Peyer's patch (tissue), 4 donors: ENCODE data around the gene TCF12. TPM values are rescaled to one million over a fixed set of nuclear protein-coding genes. Genes with fewer than 3 reads are reported as not detected.

Experiments
- DNase-seq, 3 donors: peaks; one replicate each; pipeline ENCODE4 v3.0.0-alpha.2; 2017 to 2019
- H3K27ac ChIP-seq, 4 donors: fragments of 200-600 bp; sonication (generic); one replicate each; pipeline ENCODE4 v1.5.1; 2016 to 2019
- H3K27me3 ChIP-seq, 2 donors: fragments of 200-600 bp; sonication (generic); one replicate each; pipeline ENCODE4 v1.5.1; 2019
- H3K36me3 ChIP-seq, 3 donors: fragments of 200-600 bp; sonication (generic); one replicate each; pipeline ENCODE4 v1.5.1; 2016 to 2019
- H3K4me1 ChIP-seq, 4 donors: fragments of 200-600 bp; sonication (generic); one replicate each; pipeline ENCODE4 v1.5.1; 2016 to 2019
- H3K4me3 ChIP-seq, 4 donors: fragments of 200-600 bp; sonication (generic); 1 replicate in 3 of 4; 2 replicates in 1 of 4; pipeline ENCODE4 v1.5.1; 2016 to 2019; ENCODE audit warnings: mild to moderate bottlenecking in 1 of 4
- H3K9me3 ChIP-seq, 4 donors: fragments of 200-600 bp; sonication (generic); one replicate each; pipeline ENCODE4 v1.5.1; 2016 to 2019; ENCODE audit warnings: mild to moderate bottlenecking in 1 of 4
- POLR2A ChIP-seq, 2 donors: fragments of 450-650 bp; IDR thresholded peaks; one replicate each; pipeline ENCODE4 v1.5.1; 2017; ENCODE audit warnings: antibody characterized with exemption in 2 of 2, mild to moderate bottlenecking in 2 of 2, moderate library complexity in 2 of 2
- total RNA-seq, 4 donors: library from RNA; depleted of rRNA; stranded (reverse); fragments of >200 nt; gene quantifications; one replicate each; pipeline ENCODE4 v1.1.0, GENCODE V29; 2016
- TF ChIP-seq, protein P1 (sequence below), 6 experiments: fragments of 450-650 bp in 4 of 6; fragments of 200-600 bp in 2 of 6; sonication (generic) in 1 of 6; IDR thresholded peaks; one replicate each; pipeline ENCODE4 v1.5.1; 2017 to 2019; ENCODE audit warnings: antibody characterized with exemption in 6 of 6, mild to moderate bottlenecking in 3 of 6, moderate library complexity in 1 of 6

Gene TCF12
- total RNA-seq, 4 donors from 2014 or later: 98.4 to 815 (median 215) TPM

DNA sequence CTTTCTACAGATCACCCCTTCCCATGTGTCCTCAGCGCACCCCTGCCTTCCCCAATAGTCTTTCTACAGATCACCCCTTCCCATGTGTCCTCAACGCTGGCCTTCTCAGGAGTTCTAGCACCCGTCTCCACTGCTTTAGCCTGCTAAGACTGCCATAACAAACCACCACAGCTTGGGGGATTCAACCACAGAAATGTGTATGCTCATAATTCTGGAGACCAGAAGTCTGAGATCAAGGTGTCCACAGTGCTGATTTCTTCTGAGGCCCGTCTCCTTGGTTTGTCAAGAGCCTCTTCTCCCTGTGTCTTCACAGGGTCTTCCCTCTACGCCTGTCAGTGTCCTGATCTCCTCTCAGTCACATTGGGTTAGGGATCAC lies 389.7 kb downstream of the TCF12 start:
- Histone ChIP-seq H3K27ac (peak overlapping the region in 1 of 4 donors; percentile 55), H3K27me3 (no peaks in the 10 kb centered on the region), H3K4me3 (no peak overlapping the region), H3K36me3 (no peaks in the 10 kb centered on the region), H3K4me1 (peaks cover 0 to 39% (median 5%) of the 10 kb centered on the region in 4 donors), H3K9me3 (no peaks in the 10 kb centered on the region)
- TF ChIP-seq, protein P1, sequence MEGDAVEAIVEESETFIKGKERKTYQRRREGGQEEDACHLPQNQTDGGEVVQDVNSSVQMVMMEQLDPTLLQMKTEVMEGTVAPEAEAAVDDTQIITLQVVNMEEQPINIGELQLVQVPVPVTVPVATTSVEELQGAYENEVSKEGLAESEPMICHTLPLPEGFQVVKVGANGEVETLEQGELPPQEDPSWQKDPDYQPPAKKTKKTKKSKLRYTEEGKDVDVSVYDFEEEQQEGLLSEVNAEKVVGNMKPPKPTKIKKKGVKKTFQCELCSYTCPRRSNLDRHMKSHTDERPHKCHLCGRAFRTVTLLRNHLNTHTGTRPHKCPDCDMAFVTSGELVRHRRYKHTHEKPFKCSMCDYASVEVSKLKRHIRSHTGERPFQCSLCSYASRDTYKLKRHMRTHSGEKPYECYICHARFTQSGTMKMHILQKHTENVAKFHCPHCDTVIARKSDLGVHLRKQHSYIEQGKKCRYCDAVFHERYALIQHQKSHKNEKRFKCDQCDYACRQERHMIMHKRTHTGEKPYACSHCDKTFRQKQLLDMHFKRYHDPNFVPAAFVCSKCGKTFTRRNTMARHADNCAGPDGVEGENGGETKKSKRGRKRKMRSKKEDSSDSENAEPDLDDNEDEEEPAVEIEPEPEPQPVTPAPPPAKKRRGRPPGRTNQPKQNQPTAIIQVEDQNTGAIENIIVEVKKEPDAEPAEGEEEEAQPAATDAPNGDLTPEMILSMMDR (IDR thresholded peaks at IDR 0.05): no peak
- TF ChIP-seq POLR2A (IDR thresholded peaks at IDR 0.05): no peak
- DNase-seq: no peak

DNA sequence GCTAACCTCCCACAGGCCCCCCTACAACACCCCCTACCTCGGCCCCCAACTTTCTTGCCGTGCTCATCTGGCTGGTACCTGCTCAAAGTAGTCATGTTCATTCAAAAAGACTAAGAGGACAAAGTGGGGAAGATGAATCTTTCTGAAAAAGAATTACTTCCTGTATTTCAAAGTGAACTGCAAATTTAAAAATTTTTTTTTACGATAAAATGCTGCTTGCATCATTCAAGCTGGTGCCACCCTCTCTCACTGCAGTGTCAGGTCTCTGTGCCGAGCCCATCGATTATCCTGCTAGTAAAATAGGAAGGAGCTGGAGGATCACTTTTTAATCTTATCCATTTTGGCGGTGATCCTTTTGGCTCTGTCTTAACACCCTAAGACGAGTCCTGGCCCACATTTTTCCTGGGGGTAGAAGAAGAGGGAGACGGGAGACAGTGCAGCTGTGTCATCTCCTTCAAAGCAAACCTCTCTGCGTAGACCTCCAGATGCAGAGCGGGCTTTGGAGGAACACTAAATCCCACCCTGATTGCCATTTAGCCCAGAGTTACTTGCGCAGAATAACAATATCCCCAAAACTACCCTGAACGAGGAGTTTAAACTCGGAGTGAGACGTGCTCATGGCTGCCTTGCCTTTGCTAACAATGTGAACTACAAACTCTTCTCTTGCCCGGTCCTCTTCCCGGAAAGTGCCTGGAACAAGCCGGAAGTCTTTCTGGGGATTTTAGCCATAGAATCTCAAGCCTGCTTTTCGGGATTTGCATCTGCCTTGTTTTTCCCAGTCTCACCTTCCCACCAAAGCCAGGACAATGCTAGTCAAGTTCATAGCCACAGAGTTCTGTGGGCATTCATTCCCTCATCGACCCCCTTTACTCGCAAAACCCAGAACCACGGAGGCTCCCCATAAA lies 391.7 kb downstream of the TCF12 start:
- DNase-seq: no peak
- TF ChIP-seq POLR2A (IDR thresholded peaks at IDR 0.05): no peak
- TF ChIP-seq, protein P1 (IDR thresholded peaks at IDR 0.05): no peak
- H3K4me1 ChIP-seq: peaks cover 0 to 47% (median 6%) of the 10 kb centered on the region in 4 donors
- H3K27ac ChIP-seq: peak overlapping the region in 2 of 4 donors; percentile 83 to 90
- no peak overlapping the region for H3K4me3 ChIP-seq
- no peaks in the 10 kb centered on the region for H3K9me3 ChIP-seq
- no peaks in the 10 kb centered on the region for H3K36me3 ChIP-seq
- no peaks in the 10 kb centered on the region for H3K27me3 ChIP-seq

DNA sequence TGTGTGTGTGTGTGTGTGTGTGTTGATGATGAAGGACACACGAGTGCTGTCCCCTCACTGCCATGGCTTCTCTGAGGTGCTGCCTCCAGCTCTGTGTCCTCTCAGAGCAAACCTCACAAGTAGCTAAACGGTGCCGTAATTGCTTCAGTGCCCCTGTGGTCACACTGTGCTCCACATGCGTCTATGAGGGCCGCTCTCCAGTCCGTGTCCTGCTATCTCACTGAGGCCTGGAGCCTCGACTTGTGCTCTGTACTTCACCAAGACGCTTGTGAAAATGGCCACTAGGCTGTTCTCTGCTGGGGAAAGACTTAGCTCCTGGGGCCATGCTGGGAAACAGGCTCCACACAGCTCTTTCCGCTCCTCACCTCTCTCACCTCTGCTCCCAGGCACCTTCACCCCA lies 392.4 kb downstream of the TCF12 start:
- H3K4me3 ChIP-seq: no peak overlapping the region
- H3K27ac ChIP-seq: peak overlapping the region in 3 of 4 donors; percentile 66 to 90 (median 83)
- no peaks in the 10 kb centered on the region for H3K36me3 ChIP-seq
- no peak for DNase-seq
- no peaks in the 10 kb centered on the region for H3K9me3 ChIP-seq
- H3K4me1 ChIP-seq: peaks cover 0 to 47% (median 6%) of the 10 kb centered on the region in 4 donors
- no peak for TF ChIP-seq POLR2A (IDR thresholded peaks at IDR 0.05)
- no peaks in the 10 kb centered on the region for H3K27me3 ChIP-seq

DNA sequence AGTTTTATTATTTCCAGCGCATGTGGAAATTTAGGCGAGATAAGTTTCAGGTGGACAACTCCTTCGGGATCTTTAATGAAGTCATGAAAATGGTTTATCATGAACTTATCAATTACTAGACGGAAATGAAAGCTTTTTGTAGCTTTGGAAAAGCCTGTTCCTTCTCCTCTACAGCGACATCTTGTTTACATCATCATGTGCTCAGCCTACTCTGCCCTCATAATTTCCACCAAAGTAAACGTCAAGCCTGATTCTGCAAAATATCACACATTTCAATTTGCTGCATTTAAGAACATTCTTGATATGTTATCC lies 393.5 kb downstream of the TCF12 start:
- DNase-seq: no peak
- H3K27ac ChIP-seq: peak overlapping the region in 3 of 4 donors; percentile 66 to 90 (median 83)
- no peaks in the 10 kb centered on the region for H3K27me3 ChIP-seq
- no peaks in the 10 kb centered on the region for H3K36me3 ChIP-seq
- H3K4me1 ChIP-seq: peaks cover 0 to 37% (median 4%) of the 10 kb centered on the region in 4 donors
- TF ChIP-seq, protein P1 (IDR thresholded peaks at IDR 0.05): no peak
- no peak for TF ChIP-seq POLR2A (IDR thresholded peaks at IDR 0.05)
- H3K9me3 ChIP-seq: no peaks in the 10 kb centered on the region
- no peak overlapping the region for H3K4me3 ChIP-seq

DNA sequence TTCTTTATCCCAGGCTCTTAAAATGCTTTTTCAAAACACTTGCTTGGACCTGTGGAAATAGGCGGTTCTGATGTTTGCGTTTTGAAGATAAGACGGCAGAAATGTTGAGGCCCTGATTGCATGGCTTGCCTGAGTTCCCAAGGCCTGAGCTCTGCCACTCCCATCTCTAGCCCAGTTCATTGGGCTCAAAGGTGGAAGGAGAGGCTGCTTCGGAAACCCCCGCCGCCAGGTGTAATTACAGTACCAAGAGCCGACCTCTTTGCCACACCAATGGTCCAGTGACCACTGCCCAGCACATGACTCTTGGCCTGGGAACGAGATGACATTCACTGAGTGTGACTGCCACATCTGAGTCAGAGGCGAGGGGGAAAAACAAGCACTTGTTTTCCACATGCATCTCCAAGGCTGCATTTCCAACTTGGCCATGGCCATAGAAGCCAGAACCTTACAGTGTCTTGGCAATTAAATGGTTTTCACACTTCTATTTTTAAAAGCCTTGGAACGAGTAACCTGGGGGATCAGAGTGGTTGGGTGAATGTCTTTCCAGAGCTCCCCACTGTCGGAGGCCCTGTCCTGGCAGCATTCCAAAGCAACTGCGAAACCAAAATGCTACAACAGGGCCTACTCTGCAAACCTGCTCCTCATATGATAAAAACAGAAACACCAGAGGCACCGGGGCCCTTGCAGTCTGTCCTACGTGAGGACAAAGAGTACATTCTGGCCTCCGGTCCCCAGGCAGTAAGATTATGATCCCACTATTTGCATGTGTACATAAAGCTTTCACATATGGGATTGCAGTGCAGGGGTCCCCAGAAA lies 394.1 kb downstream of the TCF12 start:
- no peaks in the 10 kb centered on the region for H3K9me3 ChIP-seq
- H3K27me3 ChIP-seq: no peaks in the 10 kb centered on the region
- peak overlapping the region in 3 of 4 donors; percentile 66 to 90 (median 83) for H3K27ac ChIP-seq

More for the DNA sequence above, 394.1 kb downstream of the TCF12 start:
- H3K4me3 ChIP-seq: no peak overlapping the region
- TF ChIP-seq, protein P1 (IDR thresholded peaks at IDR 0.05): peak in 3 of 6 experiments; percentile 19 to 28 (median 26)
- peak in 1 of 2 donors; percentile 10 for TF ChIP-seq POLR2A (IDR thresholded peaks at IDR 0.05)
- peaks cover 0 to 32% (median 3%) of the 10 kb centered on the region in 4 donors for H3K4me1 ChIP-seq
- DNase-seq: peak in 2 of 3 donors; percentile 86 to 89
- H3K36me3 ChIP-seq: no peaks in the 10 kb centered on the region
